Lung (tissue), 12 donors: ENCODE results near the gene TTC28. TPM values are rescaled to one million over a fixed set of nuclear protein-coding genes. Genes with fewer than 3 reads are reported as not detected.
"Not testable (repeated sequence)": the region's sequence is repeated elsewhere in the genome, so short reads cannot be mapped to it uniquely, and the experiment has no call there.

Experiments
- ATAC-seq: fragments of 200-7000 bp; cut with Tn5 transposase; one replicate; pipeline ENCODE4 v1.9.1; 2020; ENCODE audit warnings: moderate number of reproducible peaks; ENCODE audit not compliant: insufficient read depth, low FRiP score
- DNase-seq, 3 donors: peaks; one replicate each; pipeline ENCODE4 v3.0.0-alpha.2; 2013 to 2017
- H3K27ac ChIP-seq, 2 donors: one replicate each; pipeline ENCODE4 v1.5.1; 2013; ENCODE audit warnings: mild to moderate bottlenecking in 2 of 2, moderate library complexity in 2 of 2, control low read depth in 1 of 2, inconsistent platforms in 1 of 2, low read depth in 1 of 2, low read length in 1 of 2
- H3K27me3 ChIP-seq, 3 donors: one replicate each; pipeline ENCODE4 v1.5.1; 2013; ENCODE audit warnings: low read length in 2 of 3; ENCODE audit not compliant: control insufficient read depth in 3 of 3, insufficient read depth in 3 of 3
- H3K36me3 ChIP-seq, 4 donors: one replicate each; pipeline ENCODE4 v1.5.1; 2013; ENCODE audit warnings: low read length in 4 of 4, mild to moderate bottlenecking in 1 of 4, moderate library complexity in 1 of 4; ENCODE audit not compliant: control insufficient read depth in 4 of 4, insufficient read depth in 4 of 4
- H3K4me1 ChIP-seq, 5 donors: one replicate each; pipeline ENCODE4 v1.5.1; 2013; ENCODE audit warnings: low read length in 5 of 5, mild to moderate bottlenecking in 2 of 5, moderate library complexity in 1 of 5; ENCODE audit not compliant: control insufficient read depth in 5 of 5, insufficient read depth in 5 of 5
- H3K4me3 ChIP-seq: one replicate; pipeline ENCODE4 v1.5.1; 2013; ENCODE audit warnings: mild to moderate bottlenecking, control low read depth, moderate library complexity
- H3K9ac ChIP-seq, 2 donors: one replicate each; pipeline ENCODE4 v1.5.1; 2013; ENCODE audit warnings: low read length in 2 of 2, control low read depth in 1 of 2; ENCODE audit not compliant: insufficient read depth in 1 of 2
- H3K9me3 ChIP-seq, 4 donors: one replicate each; pipeline ENCODE4 v1.5.1; 2013; ENCODE audit warnings: low read length in 3 of 4, mild to moderate bottlenecking in 1 of 4, moderate library complexity in 1 of 4; ENCODE audit not compliant: control insufficient read depth in 4 of 4, insufficient read depth in 3 of 4
- CTCF ChIP-seq: IDR thresholded peaks from 2 replicates; pipeline ENCODE4 v1.5.1; 2012; ENCODE audit warnings: mild to moderate bottlenecking; ENCODE audit errors: control extremely low read depth, extremely low read depth
- WGBS, 2 donors: extraction: QIAGEN DNeasy Blood & Tissue Kit; methylation state at CpG; one replicate each; pipeline ENCODE4 v1.1.7; 2013; 5-methylcytosine and 5-hydroxymethylcytosine counted together
- polyA plus RNA-seq, 2 donors: library from polyadenylated mRNA; stranded (reverse); fragments of 200-250 nt; gene quantifications; one replicate each; pipeline ENCODE4 v1.2.1, GENCODE V29; 2013
- total RNA-seq, 2 donors: library from RNA; depleted of rRNA in 1 of 2; stranded (reverse); fragments of >200 nt in 1 of 2; gene quantifications; one replicate each; pipeline ENCODE4 v1.2.1, GENCODE V29; 2014 to 2021
- donor health status: control.
- donor health status: control.
- donor health status: Bipolar disorder and iron deficiency.
- donor health status: healthy.
- donor health status: DM: yes; HTN: yes; CAD: no.

TTC28 gene
- total and polyA plus RNA-seq, 4 donors: 4.7 to 72.2 (median 24.8) TPM

GRCh38 chr22:28620244-28620922 lies 59.3 kb downstream of the TTC28 start:
- 66 to 76% methylated on average over 5 of the region's 5 CpGs for WGBS, 2 donors
- Histone ChIP-seq H3K9me3 (no peaks in the 10 kb centered on the region), H3K27ac (no peak overlapping the region), H3K4me3 (no peak overlapping the region), H3K4me1 (peaks cover 0 to 2% (median 0%) of the 10 kb centered on the region in 5 donors), H3K36me3 (no peaks in the 10 kb centered on the region), H3K9ac (no peak overlapping the region), H3K27me3 (no peaks in the 10 kb centered on the region)
- no peak for TF ChIP-seq CTCF
- no peak for DNase-seq
- ATAC-seq: no peak

DNA sequence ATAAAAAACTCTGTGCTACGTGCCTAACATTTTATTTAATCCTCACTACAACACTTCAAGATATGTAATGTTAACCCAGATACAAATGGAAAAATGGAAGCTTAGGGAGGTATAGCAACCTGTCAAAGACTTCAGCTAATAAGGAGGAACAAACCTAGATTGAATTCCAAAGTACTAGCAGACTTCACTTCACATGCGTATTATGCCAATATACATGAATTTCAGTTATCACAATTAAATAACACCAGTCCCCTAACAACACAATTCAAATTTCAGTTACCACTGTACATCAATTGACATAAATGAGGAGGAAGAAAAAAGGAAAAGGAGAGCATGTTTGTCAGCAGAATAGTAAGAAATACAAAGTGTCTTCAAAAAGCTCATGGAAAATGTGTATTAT lies 60.4 kb downstream of the TTC28 start:
- no peak overlapping the region for H3K27ac ChIP-seq
- H3K9me3 ChIP-seq: no peaks in the 10 kb centered on the region
- no peak for TF ChIP-seq CTCF
- H3K9ac ChIP-seq: no peak overlapping the region
- H3K36me3 ChIP-seq: no peaks in the 10 kb centered on the region
- ATAC-seq (no peak), DNase-seq (no peak)
- no peak overlapping the region for H3K4me3 ChIP-seq
- peaks cover 0 to 2% (median 0%) of the 10 kb centered on the region in 5 donors for H3K4me1 ChIP-seq
- H3K27me3 ChIP-seq: no peaks in the 10 kb centered on the region
- 90 to 97% methylated on average over 2 of the region's 2 CpGs for WGBS, 2 donors

DNA sequence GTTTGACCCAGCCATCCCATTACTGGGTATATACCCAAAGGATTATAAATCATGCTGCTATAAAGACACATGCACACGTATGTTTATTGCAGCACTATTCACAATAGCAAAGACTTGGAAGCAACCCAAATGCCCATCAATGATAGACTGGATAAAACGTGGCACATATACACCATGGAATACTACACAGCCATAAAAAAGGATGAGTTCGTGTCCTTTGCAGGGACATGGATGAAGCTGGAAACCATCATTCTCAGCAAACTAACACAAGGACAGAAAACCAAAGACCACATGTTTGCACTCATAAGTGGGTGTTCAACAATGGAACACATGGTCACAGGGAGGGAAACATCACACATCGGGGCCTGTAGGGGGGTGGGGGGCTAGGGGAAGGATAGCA lies 64.2 kb downstream of the TTC28 start:
- not testable (repeated sequence) for DNase-seq, H3K9me3 ChIP-seq, ATAC-seq, H3K27me3 ChIP-seq, H3K36me3 ChIP-seq, H3K9ac ChIP-seq, H3K27ac ChIP-seq, H3K4me3 ChIP-seq, H3K4me1 ChIP-seq
- WGBS, 2 donors: 90 to 91% methylated on average over 4 of the region's 4 CpGs

- WGBS, 2 donors: 79 to 83% methylated on average over 5 of the region's 5 CpGs
- no peaks in the 10 kb centered on the region for H3K36me3 ChIP-seq
- DNase-seq (no peak), ATAC-seq (no peak)
- H3K27me3 ChIP-seq: no peaks in the 10 kb centered on the region
- no peaks in the 10 kb centered on the region for H3K9me3 ChIP-seq
- H3K4me1 ChIP-seq: peaks cover 0 to 33% (median 4%) of the 10 kb centered on the region in 5 donors
- H3K9ac ChIP-seq: no peak overlapping the region
- no peak overlapping the region for H3K4me3 ChIP-seq
- no peak overlapping the region for H3K27ac ChIP-seq
- no peak for TF ChIP-seq CTCF
Measured at GRCh38 chr22:28609921-28610320, 69.7 kb downstream of the TTC28 start.
